Hypothalamus (tissue), 51 donors: Measurements from ENCODE around the gene TSBP1.

ENCODE experiments used
- DNase-seq, 51 donors: peaks; one replicate each; lab custom pipeline; 2025; lab: John Stamatoyannopoulos, UW

TSBP1 gene, protein sequence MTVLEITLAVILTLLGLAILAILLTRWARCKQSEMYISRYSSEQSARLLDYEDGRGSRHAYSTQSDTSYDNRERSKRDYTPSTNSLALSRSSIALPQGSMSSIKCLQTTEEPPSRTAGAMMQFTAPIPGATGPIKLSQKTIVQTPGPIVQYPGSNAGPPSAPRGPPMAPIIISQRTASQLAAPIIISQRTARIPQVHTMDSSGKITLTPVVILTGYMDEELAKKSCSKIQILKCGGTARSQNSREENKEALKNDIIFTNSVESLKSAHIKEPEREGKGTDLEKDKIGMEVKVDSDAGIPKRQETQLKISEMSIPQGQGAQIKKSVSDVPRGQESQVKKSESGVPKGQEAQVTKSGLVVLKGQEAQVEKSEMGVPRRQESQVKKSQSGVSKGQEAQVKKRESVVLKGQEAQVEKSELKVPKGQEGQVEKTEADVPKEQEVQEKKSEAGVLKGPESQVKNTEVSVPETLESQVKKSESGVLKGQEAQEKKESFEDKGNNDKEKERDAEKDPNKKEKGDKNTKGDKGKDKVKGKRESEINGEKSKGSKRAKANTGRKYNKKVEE

DNA sequence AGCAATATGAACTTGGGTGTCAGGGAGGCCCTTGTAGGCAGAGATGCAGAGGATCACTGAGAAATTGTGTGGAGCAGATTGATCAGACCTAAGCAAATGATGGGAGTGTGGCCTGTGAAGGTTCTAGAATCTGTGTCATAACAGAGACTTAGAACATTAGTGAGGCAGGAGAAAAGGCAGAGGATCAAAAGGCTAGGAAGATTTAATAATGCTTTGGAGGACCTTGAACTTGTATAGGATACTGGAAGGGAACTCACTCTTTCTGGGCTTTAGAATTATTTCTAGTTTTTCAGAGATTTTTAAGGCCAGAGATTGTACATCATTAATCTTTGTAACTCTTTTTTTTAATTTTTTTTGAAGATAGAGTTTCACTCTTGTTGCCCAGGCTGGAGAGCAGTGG is at the start of gene TSBP1:
TSBP1 (minus strand) TSS at position 101 of the 400 bp plus-strand sequence. CDS start 197 bp downstream, outside the sequence.
- no peak for DNase-seq

DNA sequence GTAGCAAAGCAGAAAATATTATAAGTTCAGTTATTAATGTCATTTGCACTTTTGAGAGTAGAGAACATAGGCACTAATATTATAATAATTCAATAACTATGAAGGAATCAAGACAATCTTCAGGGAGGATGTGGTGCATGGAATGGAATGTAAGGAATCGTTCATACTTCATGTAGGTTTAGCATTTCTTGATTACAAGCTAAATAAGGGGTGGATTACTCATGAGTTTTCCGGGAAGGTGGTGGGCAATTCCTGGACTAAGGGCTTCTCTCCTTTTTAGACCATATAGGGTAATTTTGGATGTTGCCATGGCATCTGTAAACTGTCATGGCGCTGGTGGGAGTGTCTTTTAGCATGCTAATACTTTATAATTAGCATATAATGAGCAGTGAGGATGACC is 44.3 kb upstream of the TSBP1 start:
- no peak for DNase-seq

DNA sequence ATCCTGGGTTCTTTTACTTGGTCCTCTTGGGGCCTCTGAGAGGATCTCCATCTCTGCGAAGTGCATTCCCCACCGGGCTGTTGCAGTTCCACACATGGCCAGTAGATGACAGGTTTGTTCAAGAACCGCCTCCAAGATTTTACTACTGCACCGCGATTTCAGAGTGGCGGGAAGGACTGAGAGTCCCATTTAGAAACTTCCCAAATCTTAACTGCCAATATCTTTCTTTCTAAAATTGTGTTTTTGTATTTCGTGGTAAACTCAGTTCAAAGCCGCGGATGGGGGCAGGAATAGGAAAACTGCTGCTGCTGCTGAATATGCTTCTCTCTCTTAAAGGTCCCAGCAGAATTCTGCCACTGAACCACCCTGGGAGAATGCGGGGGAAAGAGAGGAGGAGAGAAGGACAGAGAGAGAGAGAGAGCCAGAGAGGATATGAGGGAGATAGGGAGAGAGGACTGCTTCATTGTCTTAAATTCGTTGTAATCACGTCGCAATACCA is 43.9 kb upstream of the TSBP1 start:
- peak in 37 of 51 donors; percentile 5 to 74 (median 31) for DNase-seq

DNA sequence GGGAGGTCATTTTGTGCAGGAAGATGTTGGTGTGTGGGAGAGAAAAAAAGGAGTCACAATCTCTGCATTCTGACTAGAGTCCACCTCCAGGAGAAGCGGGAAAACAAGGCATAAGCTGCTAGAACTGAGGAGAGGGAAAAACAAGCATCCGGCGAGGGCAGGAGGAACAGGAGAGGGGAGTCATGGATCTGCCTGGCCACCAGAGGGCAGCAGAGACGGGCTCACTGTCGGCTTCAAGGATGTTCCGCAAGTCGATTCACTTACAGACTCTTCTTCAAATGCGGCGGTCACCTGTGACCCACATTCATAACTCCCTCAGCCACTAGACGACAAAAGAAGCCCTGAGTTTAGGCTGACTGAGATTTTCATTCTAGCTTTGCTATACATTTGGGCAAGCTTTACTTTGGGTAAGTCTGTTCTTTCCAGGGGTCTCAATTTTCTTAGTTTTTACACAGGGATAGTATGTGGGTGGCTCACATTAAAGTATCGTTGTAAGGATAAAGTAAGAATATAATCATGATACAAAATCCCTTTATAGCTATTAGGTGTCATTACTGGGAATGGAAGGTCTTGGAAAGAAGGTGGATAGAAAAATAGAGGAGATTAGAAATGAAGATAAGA is 41.8 kb upstream of the TSBP1 start:
- DNase-seq, result peak in 46 of 51 donors; percentile 6 to 83 (median 46)

DNA sequence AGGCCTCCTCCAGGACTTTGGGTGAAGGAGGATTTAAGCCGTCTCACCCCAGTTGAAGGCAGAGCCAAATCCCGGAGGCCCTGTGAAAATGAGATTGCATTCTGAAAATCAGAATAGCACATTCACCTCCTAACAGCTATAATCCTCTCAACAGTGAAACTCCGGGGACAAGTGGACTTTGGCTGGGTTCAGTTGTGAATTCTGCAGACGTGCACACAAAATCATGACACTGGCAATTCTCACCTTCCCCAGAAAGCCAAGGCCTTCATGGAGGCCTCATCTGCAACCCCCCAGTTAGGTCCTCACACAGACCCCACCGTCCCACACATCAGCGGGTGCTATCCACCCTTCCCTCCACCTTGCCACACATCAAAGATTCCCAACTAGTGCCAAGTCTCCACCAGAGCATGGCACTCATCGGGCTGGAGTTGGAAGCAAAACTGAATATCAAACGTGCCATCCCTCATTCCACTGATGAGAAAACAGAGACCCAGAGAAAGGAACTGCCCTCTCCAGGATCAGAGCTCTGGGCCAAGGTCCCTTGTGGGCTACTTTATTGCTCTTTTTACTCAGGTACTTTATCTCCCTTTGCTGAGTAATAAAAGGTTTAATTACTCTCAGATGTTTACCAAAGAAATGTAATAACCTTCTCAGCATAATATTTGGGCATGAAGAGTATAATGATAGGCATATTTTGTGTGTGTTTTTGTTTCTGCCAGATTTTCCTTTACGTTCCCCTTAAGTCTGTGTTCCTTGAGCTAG is 40.0 kb upstream of the TSBP1 start:
- no peak for DNase-seq

DNA sequence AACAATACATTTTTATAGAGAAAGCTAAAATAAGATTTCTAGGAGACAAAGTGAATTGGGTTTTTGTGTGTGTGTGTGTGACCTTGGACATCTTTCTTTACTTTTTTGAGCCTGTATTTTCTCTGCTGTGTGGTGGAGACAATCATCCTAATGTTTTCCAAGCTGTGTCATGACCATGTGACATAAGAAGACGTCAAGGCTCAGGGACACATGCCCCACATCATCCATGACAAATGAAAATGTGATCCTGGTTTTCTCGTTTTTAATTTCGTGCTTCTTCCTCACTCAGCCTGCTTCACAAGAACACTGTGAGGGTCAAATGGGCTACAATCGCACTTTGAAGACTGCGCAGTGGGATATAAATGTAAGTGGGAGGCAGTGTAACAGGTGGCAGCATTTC is 39.2 kb upstream of the TSBP1 start:
- no peak for DNase-seq

DNA sequence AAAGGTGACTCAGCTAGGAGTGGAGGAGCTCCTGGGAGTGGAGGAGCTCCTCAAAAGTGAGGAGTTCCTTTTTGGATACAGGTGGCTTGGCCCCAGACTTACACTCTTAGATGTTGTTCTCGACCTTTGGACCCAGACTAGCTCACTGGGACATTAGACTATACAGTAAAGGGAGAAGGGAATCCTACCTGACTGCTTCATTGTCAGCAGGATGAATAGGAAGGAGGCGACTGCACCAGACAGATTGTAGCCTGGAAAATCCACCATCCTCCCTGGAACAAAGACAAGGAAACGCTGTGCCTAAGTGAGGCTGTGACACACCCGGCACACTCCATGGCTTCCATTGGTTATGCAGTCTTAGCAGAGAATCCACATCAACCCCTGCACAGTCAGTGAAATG is 35.2 kb upstream of the TSBP1 start, which contains the start of gene BTNL2:
BTNL2 (minus strand) TSS at position 325 of the 400 bp plus-strand sequence; CDS start at position 267, 58 bp downstream.
- no peak for DNase-seq

DNA sequence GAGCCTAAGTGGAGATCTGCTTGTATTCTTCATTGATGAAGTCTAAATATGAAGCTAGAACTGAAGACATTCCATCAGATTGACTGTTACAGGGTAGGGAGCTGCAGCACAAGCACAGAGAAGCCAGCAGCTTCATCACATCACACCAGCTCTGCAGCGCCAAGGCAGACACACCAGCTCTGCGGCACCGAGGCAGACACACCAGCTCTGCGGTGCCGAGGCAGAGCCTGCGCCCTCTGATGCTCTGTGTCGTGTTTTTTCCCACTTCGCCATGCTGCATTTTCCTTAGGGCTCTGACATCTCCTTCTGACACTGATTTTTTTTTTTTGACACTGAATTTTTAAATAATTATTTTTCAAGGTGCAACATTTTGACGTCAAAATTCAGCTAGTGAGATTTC is 34.5 kb upstream of the TSBP1 start:
- no peak for DNase-seq

DNA sequence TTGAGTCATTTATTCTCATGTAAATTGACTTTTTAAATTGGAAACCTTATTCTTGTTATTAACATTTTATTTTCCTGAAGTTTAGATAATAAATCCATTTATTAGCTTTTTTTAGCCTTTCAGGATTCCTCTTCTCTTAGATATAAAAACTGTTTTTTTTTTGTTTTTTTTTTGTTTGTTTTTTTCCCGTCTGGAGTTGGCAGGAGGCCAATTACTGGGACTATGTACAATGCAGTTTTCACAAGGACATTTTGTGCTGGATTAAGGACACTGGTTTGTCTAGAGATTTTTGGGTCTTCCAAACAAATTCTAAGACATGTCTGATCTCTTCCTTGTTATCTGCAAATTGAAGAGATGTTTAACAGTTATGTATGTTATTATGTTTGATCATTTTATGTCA is 34.0 kb upstream of the TSBP1 start:
- no peak for DNase-seq

DNA sequence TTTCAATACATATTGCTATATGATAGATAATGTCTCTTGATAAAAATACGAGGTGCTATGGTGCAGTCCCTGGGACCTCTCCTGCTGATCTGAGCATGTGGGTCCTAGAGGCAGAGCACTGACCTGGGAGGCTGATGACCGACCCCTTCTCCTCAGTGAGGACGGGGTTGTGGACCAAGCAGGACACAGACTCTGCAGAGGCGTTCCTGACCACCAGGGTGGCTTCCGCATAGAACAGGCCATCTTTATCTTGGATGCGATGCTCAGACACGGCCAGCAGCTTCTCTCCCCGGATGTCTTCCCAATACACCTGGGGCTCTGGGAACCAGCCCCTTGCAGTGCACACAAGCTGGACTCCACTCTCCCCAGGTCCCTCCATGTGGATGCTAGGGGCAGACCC is 31.1 kb upstream of the TSBP1 start:
- DNase-seq, result no peak

DNA sequence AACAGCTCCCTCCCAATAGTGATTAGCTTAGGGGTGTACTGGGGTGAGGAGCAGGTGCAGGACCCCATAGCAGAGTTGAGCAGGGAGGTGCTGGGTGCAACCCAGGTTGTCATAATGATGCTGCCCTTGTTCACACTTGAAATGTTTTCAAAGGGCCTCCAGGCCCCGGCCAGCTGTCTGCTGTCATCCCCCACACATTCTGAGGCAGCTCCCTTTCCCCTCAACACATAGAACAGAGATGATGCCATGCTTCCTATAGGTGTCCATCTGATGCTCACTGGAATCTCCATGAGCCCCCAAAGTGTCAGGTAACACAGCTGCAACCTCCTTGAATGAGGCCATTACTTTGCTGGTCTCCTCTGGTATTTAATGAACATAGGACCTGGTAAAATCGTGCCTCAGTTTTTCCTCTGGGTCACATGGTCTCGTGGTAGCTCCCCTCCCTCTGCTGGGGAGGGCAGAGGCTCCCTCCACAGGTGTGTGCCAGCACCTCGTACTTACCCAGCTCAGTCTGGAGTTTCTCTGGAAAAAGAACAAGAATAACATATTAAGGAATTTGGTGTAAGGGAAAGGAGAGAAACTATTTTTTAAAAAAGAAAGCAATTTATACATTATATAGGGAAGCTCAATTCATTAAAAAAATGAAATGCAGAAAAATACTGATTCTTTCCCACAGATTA is 29.7 kb upstream of the TSBP1 start:
- no peak for DNase-seq

DNA sequence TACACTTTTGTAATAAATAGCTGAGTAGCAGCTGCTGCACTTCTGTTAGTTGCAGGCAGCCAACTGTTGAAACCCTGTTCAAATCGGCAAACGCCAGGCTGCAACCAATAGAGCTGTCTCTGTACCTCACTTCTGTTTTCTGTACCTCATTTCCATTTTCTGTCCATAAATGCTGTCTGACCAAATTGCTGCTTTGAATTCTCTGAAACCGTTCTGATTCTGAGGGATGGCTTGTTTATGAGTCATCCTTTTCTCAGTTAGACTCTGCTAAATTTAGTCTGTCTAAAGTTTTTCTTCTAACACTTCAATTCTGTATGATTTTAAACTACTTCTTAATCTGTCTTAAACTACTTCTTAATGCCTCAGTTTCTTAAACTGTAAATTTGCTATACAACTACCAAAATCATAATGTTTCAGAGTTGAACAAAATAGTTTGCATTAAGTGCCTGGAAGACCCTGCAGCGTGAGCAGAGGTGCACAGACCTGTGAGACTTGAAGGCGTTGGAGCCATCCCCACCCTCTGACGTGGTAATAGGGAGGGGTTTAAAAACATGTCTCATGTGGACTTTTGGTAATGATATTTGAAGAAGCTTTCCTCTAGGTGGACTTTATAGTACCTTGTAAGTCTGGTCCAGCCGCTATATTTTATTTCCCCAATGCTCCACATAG is 25.7 kb upstream of the TSBP1 start:
- no peak for DNase-seq

DNA sequence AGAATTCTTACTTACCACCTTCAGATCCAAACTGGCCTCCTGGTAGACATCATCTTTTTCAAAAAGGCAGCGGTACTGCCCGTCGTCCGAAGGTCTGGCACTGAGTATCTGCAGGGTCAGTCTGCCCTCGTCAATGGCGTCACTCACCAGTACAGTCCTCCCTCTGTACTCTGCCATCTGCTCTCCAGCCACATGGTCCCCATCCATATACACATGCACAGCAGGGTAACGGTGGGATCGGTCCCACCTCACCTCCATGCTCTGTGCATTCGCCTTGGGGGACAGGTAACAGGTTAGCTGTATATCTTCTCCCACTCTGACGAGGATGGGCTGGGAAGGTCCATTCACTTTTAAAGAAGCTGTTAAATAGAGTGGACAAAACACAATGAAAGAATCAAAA is 24.3 kb upstream of the TSBP1 start:
- no peak for DNase-seq

DNA sequence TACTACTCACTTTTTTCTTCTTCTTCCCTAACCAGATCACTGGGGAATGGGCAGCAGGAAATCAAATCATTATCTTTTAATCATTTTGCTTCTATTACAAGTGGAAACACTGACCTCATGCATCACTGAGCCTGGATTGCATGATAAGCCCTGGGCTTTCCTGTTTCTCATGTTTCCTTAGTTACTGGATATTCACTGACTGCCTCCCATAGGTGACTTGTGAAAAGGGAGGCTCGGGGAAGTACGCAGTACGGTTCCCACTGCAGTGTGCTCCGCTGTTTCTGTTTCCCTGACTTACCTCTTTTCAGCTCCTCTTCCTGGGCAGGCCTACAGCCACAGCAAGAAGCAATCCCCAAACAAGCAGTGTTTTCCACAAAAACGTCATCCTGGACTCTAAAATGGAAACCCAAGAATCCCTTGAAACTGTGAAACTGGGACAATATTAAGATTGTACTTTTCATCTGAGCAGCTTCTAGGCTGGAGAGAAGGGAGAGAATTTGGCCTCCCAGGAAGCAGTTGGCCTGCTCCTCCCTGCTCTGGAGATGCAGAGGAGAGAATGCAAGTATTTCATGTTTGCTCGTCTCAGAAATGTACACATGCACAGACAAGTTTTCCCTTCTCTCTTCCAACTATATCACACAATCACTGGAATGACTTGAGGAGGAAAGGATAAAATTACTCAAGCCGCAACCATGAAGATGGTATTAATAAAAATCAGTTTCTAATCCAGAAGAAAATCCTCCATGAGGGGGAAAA is 22.1 kb upstream of the TSBP1 start:
- no peak for DNase-seq

DNA sequence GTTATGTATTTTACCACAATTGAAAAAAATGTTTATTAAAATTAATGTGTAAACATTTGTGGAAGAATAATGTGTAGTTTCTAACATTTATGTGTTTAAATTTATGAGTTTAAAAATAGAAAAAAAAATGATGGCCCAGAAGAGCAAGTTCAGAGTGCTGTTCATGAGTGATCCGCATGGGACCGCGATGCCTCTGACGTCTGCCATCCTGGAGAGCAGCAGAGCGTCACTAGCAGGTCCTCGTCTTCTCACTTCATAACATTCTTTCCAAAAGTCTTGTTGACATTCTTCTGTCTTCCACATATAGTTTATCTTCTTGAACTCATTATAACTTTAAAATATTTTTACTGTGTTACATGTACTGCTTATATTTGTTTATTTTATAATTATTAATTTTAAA is 19.8 kb upstream of the TSBP1 start:
- no peak for DNase-seq

DNA sequence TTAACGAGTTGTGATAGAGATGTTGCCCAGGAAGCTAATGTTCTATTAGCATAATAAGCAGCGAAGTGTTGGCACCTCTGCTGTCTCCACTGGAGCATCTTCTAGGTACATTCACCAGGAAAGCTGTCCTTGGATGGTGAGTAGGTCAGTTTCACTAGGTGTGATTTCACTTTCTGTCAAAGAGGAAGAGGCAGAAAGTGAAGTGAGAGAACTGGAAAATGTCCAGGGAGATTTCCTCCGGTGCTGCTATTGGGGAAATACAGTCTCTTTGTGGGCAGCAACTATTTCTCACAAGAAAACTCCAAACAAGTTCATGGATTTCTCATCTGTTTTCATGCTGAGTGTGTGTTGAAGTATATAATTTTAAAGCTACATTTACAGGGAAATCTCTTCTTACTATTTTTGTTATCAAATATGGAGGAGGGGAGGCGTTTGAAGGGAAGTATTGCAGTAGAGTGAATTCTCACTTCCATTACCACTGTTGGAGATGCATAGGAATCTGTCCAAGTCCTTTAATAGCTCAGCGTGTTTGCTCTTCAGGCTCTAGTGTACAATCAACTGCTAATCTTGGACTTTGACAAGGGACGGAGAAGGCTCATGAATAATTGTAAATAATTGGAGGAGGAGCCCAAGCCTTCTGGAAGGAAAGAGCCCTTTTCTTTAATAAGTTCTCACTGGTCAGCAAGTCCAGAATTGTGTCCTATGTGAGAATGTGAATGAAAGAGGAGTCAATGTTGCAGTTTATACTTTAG is 16.1 kb upstream of the TSBP1 start:
- DNase-seq, result no peak

DNA sequence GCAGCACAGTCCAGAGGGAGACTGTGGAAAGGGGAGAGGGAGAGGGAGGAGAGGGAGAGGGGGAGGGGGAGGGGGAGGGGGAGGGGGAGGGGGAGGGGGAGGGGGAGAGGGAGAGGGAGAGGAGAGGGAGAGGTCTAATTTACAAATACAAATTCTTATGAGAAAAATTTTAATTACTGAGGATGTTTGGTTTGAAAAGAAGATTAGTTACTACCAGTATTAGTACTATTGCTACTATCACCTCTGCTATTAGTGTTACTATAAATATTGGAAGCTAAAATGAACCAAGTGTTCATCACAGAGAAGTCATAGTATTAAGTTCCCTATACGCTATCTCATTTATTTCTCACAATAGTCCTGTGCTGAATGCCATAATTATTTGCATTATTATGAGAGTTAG is 14.3 kb upstream of the TSBP1 start:
- DNase-seq, result no peak

DNA sequence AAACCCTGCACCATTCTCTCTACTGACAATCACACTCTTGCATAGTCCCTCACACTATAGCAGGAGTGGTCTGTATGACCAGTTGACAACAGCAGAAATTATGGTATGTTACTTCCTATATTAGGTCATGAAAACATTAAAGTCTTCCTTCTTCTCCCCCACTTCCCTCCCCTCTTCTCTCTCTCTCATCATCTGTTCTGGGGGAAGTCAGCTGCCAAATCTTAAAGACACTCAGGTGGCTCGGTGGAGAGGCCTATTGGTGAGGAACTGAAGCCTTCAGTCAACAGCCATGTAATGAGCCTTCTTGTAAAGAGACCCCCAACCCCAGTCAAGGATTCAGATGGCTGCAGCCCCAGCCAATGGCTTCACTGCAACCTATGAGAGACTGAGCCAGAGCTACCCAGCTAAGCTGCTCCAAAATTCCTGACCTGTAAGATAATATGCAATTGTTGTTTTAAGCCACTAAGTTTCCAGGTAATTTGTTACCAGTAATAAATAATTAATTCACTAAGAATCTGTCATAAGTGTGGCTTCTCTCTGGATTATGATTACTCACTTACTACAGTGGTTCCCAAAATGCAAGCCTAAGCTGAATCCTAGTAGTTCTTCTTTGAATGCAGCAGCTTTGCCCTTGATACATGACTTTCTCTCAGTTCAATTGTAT is 11.2 kb upstream of the TSBP1 start:
- no peak for DNase-seq
